SK-N-SH treated with all-trans-retinoic acid at 6 μM for 48 hours (cell line): Measurements from ENCODE around the gene PCYT1B.

Experiments
- ATAC-seq: fragments of 200-7000 bp; cut with Tn5 transposase; 3 replicates; pipeline ENCODE4 v1.9.1; 2020; ENCODE audit warnings: mild to moderate bottlenecking, moderate library complexity
- ARNTL ChIP-seq: fragments of 450-650 bp; formaldehyde crosslinking; IDR thresholded peaks from 2 replicates; pipeline ENCODE4 v1.5.0; 2020; ENCODE audit warnings: low read depth, mild to moderate bottlenecking, moderate library complexity, borderline replicate concordance
- ESRRG ChIP-seq: fragments of 250-450 bp; sonication (Bioruptor Pico); IDR thresholded peaks from 2 replicates; pipeline ENCODE4 v1.6.1; 2021; ENCODE audit warnings: mild to moderate bottlenecking
- GLIS3 ChIP-seq: fragments of 250-450 bp; sonication (Bioruptor Pico); IDR thresholded peaks from 2 replicates; pipeline ENCODE4 v1.5.0; 2020; ENCODE audit warnings: mild to moderate bottlenecking, moderate library complexity
- ISL1 ChIP-seq: fragments of 250-450 bp; sonication (Bioruptor Pico); IDR thresholded peaks from 2 replicates; pipeline ENCODE4 v2.1.2; 2022; ENCODE audit warnings: mild to moderate bottlenecking, moderate library complexity
- OSR1 ChIP-seq: fragments of 250-450 bp; sonication (Bioruptor Pico); IDR thresholded peaks from 2 replicates; pipeline ENCODE4 v1.8.0; 2022; ENCODE audit warnings: moderate library complexity, mild to moderate bottlenecking, inconsistent platforms
- PPARA ChIP-seq: fragments of 250-450 bp; sonication (Bioruptor Pico); IDR thresholded peaks from 2 replicates; pipeline ENCODE4 v1.5.0; 2020; ENCODE audit warnings: mild to moderate bottlenecking, borderline replicate concordance
- RARB ChIP-seq: fragments of 250-450 bp; sonication (Bioruptor Pico); IDR thresholded peaks from 2 replicates; pipeline ENCODE4 v1.8.0; 2021; ENCODE audit warnings: mild to moderate bottlenecking, moderate library complexity
- SNAI2 ChIP-seq: fragments of 250-450 bp; sonication (Bioruptor Pico); IDR thresholded peaks from 2 replicates; pipeline ENCODE4 v1.5.0; 2020; ENCODE audit warnings: mild to moderate bottlenecking, moderate library complexity
- TCF4 ChIP-seq: fragments of 250-450 bp; sonication (Bioruptor Pico); IDR thresholded peaks from 2 replicates; pipeline ENCODE4 v1.8.0; 2021; ENCODE audit warnings: mild to moderate bottlenecking, moderate library complexity, borderline replicate concordance
- ZC3H10 ChIP-seq: fragments of 250-450 bp; sonication (Bioruptor Pico); IDR thresholded peaks from 2 replicates; pipeline ENCODE4 v1.5.1; 2021; ENCODE audit warnings: mild to moderate bottlenecking, moderate library complexity
- ZFP3 ChIP-seq: fragments of 250-450 bp; sonication (Bioruptor Pico); IDR thresholded peaks from 2 replicates; pipeline ENCODE4 v1.5.0; 2020; ENCODE audit warnings: mild to moderate bottlenecking, moderate library complexity
- ZFP30 ChIP-seq: fragments of 450-650 bp; formaldehyde crosslinking; IDR thresholded peaks from 2 replicates; pipeline ENCODE4 v1.5.0; 2022; ENCODE audit warnings: mild to moderate bottlenecking, moderate library complexity
- ZNF565 ChIP-seq: fragments of 450-650 bp; formaldehyde crosslinking; conservative IDR thresholded peaks from 2 replicates; pipeline ENCODE4 v1.5.0; 2020; ENCODE audit warnings: low read depth, mild to moderate bottlenecking, moderate library complexity
- ZNF70 ChIP-seq: fragments of 450-650 bp; formaldehyde crosslinking; IDR thresholded peaks from 2 replicates; pipeline ENCODE4 v1.5.0; 2020; ENCODE audit warnings: mild to moderate bottlenecking, moderate library complexity
- ZNF8 ChIP-seq: fragments of 450-650 bp; formaldehyde crosslinking; IDR thresholded peaks from 2 replicates; pipeline ENCODE4 v1.5.0; 2020; ENCODE audit warnings: mild to moderate bottlenecking, moderate library complexity
- TF ChIP-seq, protein P1 (sequence below): fragments of 250-450 bp; sonication (Bioruptor Pico); IDR thresholded peaks from 2 replicates; pipeline ENCODE4 v1.5.1; 2020; ENCODE audit warnings: low read depth, mild to moderate bottlenecking, moderate library complexity
- TF ChIP-seq, protein P2 (sequence below): fragments of 250-450 bp; sonication (Bioruptor Pico); IDR thresholded peaks from 2 replicates; pipeline ENCODE4 v1.5.1; 2021; ENCODE audit warnings: mild to moderate bottlenecking, moderate library complexity
- TF ChIP-seq, protein P3 (sequence below): fragments of 250-450 bp; sonication (Bioruptor Pico); IDR thresholded peaks from 2 replicates; pipeline ENCODE4 v1.5.0; 2020; ENCODE audit warnings: mild to moderate bottlenecking, moderate library complexity

PCYT1B gene

DNA sequence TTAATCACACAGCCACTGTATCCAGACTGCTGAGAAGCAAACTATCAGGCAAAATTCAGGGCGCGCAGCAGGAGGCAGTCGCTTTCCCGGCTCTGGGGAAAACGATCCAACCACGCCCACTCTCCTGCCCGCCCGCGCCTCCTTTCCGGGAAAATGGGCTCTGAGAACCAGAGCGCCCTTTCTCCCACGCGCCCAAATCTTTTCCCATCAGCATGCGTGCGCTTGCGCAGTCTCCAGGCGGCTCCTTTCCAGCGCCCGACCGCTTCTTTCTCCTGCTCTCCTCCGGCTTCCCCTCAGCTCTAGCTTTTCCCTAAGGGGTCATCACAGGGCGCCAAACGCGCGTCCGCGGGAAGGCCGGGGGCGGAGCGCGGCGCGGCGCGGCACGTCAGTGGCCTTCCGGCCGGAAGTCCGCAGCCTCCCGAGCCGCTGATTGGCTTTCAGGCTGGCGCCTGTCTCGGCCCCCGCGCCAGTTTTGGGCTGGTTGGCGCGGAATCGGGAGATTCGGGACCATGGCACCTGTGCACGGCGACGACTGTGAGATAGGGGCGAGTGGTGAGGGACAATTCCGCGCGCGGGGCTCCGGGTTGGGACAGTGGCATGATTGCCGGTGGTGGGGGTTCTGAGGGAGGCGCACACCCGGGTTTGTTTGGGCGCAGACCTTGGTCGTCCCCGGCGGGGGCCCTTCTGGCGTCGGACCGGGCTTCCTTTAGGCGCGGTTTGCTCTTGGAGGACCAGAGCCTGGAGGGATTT, 46.5 kb upstream of the PCYT1B start, which contains the start of gene POLA1:
Gene POLA1, plus strand, starts transcription at position 466 of the 750 bp plus-strand sequence. Its CDS starts 44 bp downstream, at position 510.
- peak; percentile 97 for ATAC-seq
- TF ChIP-seq ZFP30 (CRISPR knock-in tag) (no peak), TCF4 (CRISPR knock-in tag) (no peak), RARB (no peak), ZC3H10 (CRISPR knock-in tag) (no peak), ZNF565 (CRISPR knock-in tag) (no peak), SNAI2 (CRISPR knock-in tag) (no peak), ZNF70 (CRISPR knock-in tag) (no peak)
- TF ChIP-seq, protein P1, sequence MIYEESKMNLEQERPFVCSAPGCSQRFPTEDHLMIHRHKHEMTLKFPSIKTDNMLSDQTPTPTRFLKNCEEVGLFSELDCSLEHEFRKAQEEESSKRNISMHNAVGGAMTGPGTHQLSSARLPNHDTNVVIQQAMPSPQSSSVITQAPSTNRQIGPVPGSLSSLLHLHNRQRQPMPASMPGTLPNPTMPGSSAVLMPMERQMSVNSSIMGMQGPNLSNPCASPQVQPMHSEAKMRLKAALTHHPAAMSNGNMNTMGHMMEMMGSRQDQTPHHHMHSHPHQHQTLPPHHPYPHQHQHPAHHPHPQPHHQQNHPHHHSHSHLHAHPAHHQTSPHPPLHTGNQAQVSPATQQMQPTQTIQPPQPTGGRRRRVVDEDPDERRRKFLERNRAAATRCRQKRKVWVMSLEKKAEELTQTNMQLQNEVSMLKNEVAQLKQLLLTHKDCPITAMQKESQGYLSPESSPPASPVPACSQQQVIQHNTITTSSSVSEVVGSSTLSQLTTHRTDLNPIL (CRISPR knock-in tag), result no peak

DNA sequence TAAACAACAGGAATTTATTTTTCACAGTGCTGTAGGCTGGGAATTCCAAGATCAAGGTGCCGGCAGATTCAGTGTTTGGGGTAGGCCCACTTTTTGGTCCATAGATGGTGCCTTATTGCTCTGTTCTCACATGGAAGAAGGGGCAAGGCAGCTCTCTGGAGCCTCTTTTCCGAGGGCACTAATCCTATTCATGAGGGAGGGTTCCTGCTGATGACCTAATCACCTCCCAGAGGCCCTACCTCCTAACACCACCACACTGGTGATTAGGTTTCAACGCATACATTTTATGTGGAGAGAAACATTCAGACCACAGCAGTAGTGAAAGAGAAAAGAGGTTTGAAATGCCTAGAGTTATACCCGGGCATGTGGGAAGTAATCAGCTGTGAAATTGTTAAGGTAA, 45.2 kb upstream of the PCYT1B start:
- ATAC-seq, result no peak
- TF ChIP-seq ZNF70 (CRISPR knock-in tag) (no peak), ZNF8 (CRISPR knock-in tag) (no peak), RARB (no peak), ARNTL (CRISPR knock-in tag) (no peak), ISL1 (CRISPR knock-in tag) (no peak), OSR1 (CRISPR knock-in tag) (no peak), ZFP3 (no peak)
- TF ChIP-seq, protein P2, sequence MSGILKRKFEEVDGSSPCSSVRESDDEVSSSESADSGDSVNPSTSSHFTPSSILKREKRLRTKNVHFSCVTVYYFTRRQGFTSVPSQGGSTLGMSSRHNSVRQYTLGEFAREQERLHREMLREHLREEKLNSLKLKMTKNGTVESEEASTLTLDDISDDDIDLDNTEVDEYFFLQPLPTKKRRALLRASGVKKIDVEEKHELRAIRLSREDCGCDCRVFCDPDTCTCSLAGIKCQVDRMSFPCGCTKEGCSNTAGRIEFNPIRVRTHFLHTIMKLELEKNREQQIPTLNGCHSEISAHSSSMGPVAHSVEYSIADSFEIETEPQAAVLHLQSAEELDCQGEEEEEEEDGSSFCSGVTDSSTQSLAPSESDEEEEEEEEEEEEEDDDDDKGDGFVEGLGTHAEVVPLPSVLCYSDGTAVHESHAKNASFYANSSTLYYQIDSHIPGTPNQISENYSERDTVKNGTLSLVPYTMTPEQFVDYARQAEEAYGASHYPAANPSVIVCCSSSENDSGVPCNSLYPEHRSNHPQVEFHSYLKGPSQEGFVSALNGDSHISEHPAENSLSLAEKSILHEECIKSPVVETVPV (CRISPR knock-in tag), result no peak

DNA sequence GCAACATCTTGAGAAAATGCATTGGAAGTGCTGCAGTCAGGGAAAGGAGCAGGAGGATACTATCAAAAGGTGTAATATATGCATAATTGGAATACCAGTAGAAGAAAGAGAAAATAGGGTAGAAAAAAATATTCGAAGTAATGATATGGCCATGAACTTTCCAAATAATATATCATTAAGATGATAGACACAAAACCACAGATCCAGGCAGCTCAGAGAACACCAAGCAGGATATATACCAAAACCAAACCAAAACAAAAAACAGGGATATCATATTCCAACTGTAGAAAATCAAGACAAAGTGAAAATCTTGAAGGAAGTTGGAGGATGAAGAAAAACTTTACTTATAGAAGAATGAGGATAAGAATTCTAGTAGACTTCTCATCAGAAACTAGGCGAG, 36.9 kb upstream of the PCYT1B start:
- TF ChIP-seq TCF4 (CRISPR knock-in tag) (no peak), SNAI2 (CRISPR knock-in tag) (no peak), GLIS3 (CRISPR knock-in tag) (no peak), ZC3H10 (CRISPR knock-in tag) (no peak), ZNF565 (CRISPR knock-in tag) (no peak), ZNF8 (CRISPR knock-in tag) (no peak), ZNF70 (CRISPR knock-in tag) (no peak), RARB (no peak)
- TF ChIP-seq, protein P3, sequence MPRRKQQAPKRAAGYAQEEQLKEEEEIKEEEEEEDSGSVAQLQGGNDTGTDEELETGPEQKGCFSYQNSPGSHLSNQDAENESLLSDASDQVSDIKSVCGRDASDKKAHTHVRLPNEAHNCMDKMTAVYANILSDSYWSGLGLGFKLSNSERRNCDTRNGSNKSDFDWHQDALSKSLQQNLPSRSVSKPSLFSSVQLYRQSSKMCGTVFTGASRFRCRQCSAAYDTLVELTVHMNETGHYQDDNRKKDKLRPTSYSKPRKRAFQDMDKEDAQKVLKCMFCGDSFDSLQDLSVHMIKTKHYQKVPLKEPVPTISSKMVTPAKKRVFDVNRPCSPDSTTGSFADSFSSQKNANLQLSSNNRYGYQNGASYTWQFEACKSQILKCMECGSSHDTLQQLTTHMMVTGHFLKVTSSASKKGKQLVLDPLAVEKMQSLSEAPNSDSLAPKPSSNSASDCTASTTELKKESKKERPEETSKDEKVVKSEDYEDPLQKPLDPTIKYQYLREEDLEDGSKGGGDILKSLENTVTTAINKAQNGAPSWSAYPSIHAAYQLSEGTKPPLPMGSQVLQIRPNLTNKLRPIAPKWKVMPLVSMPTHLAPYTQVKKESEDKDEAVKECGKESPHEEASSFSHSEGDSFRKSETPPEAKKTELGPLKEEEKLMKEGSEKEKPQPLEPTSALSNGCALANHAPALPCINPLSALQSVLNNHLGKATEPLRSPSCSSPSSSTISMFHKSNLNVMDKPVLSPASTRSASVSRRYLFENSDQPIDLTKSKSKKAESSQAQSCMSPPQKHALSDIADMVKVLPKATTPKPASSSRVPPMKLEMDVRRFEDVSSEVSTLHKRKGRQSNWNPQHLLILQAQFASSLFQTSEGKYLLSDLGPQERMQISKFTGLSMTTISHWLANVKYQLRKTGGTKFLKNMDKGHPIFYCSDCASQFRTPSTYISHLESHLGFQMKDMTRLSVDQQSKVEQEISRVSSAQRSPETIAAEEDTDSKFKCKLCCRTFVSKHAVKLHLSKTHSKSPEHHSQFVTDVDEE (CRISPR knock-in tag), result no peak
- TF ChIP-seq, all 23 proteins: peak for 0
- no peak for ATAC-seq

DNA sequence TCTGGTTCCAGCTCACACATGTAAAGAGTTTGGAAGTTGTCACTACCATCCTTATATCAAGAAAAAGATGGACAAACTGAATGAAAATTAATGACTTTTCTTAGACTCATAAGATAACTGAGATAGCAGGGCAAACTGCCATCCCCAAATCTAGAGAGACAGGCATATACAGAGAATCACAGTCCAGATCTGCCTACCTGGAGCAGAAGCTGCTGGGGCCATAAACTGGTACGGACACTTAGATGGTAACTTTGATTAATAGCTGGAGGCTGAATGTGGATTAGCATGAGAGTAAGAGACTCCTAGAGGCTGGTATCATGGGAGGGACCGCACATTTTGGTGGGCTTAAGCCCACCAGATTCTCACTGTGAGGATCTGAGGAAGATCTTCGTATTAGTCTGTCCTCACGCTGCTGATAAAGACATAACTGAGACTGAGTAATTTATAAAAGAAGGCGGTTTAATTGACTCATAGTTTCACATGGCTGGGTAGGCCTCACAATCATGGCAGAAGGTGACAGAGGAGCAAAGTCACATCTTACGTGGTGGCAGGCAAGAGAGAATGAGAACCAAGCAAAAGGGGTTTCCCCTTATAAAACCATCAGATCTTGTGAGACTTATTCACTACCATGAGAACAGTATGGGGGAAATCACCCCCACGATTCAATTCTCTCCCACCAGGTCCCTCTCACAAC, 35.7 kb upstream of the PCYT1B start:
- ATAC-seq, result no peak

More for the DNA sequence above, 35.7 kb upstream of the PCYT1B start:
- TF ChIP-seq, protein P3 (CRISPR knock-in tag), result no peak
- TF ChIP-seq SNAI2 (CRISPR knock-in tag) (no peak), GLIS3 (CRISPR knock-in tag) (no peak), ESRRG (CRISPR knock-in tag) (no peak), ISL1 (CRISPR knock-in tag) (no peak), ARNTL (CRISPR knock-in tag) (no peak), OSR1 (CRISPR knock-in tag) (no peak), ZNF70 (CRISPR knock-in tag) (no peak), ZFP3 (no peak), PPARA (CRISPR knock-in tag) (no peak)
- TF ChIP-seq, protein P1 (CRISPR knock-in tag), result no peak
- TF ChIP-seq, protein P2 (CRISPR knock-in tag), result no peak
